GM23338 (cell line): ENCODE measurements around the gene FRMD4A. TPM values are rescaled to one million over a fixed set of nuclear protein-coding genes. Genes with fewer than 3 reads are reported as not detected.
"Not testable (repeated sequence)": the region's sequence is repeated elsewhere in the genome, so short reads cannot be mapped to it uniquely, and the experiment has no call there.

ENCODE experiments used
- ATAC-seq: fragments of 200-7000 bp; cut with Tn5 transposase; 3 replicates; pipeline ENCODE4 v1.9.1; 2020
- DNase-seq: peaks from one replicate; pipeline ENCODE4 v3.0.0-alpha.2; 2015; ENCODE audit warnings: low spot score
- H2AFZ ChIP-seq: fragments of 200-600 bp; sonication (generic); 2 replicates; pipeline ENCODE4 v1.8.0; 2016; ENCODE audit warnings: antibody characterized with exemption, mild to moderate bottlenecking, moderate library complexity
- H3F3A ChIP-seq: fragments of 200-600 bp; sonication (generic); replicated peaks from 2 replicates; pipeline ENCODE4 v1.8.0; 2017; ENCODE audit warnings: antibody characterized with exemption, mixed run types, low read depth
- H3K27ac ChIP-seq: fragments of 200-600 bp; sonication (generic); 2 replicates; pipeline ENCODE4 v1.6.1; 2016; ENCODE audit warnings: low read depth
- H3K27me3 ChIP-seq: fragments of 200-600 bp; sonication (generic); 2 replicates; pipeline ENCODE4 v1.8.0; 2016; ENCODE audit warnings: mild to moderate bottlenecking, mixed run types, moderate library complexity; ENCODE audit not compliant: insufficient read depth
- H3K36me3 ChIP-seq: fragments of 200-600 bp; sonication (generic); 2 replicates; pipeline ENCODE4 v1.8.0; 2016; ENCODE audit warnings: mild to moderate bottlenecking; ENCODE audit not compliant: insufficient read depth
- H3K4me1 ChIP-seq: fragments of 200-600 bp; sonication (generic); 2 replicates; pipeline ENCODE4 v1.8.0; 2016; ENCODE audit warnings: mild to moderate bottlenecking, moderate library complexity; ENCODE audit not compliant: insufficient read depth
- H3K4me2 ChIP-seq: fragments of 200-600 bp; sonication (generic); 2 replicates; pipeline ENCODE4 v1.7.1; 2017; ENCODE audit warnings: mixed run types
- H3K4me3 ChIP-seq: fragments of 200-600 bp; sonication (generic); 2 replicates; pipeline ENCODE4 v1.6.1; 2016; ENCODE audit warnings: mixed run types
- H3K79me2 ChIP-seq: fragments of 200-600 bp; sonication (generic); replicated peaks from 2 replicates; pipeline ENCODE4 v1.8.0; 2017; ENCODE audit warnings: mild to moderate bottlenecking; ENCODE audit not compliant: insufficient read depth
- H3K9me2 ChIP-seq: fragments of 200-600 bp; sonication (generic); 2 replicates; pipeline ENCODE4 v1.8.0; 2017; ENCODE audit not compliant: insufficient read depth
- H4K20me1 ChIP-seq: fragments of 200-600 bp; sonication (generic); replicated peaks from 2 replicates; pipeline ENCODE4 v1.8.0; 2017; ENCODE audit warnings: mild to moderate bottlenecking; ENCODE audit not compliant: insufficient read depth
- H3K27ac Mint-ChIP-seq: 2 replicates; pipeline ENCODE4 v1.8.0; 2020; ENCODE audit warnings: inconsistent platforms, mild to moderate bottlenecking, moderate library complexity, mixed read lengths
- H3K27me3 Mint-ChIP-seq: 3 replicates; pipeline ENCODE4 v1.8.0; 2022; ENCODE audit warnings: low read depth, mild to moderate bottlenecking, moderate library complexity, mixed read lengths, inconsistent platforms; ENCODE audit not compliant: insufficient read depth, poor library complexity
- H3K36me3 Mint-ChIP-seq: 3 replicates; pipeline ENCODE4 v1.8.0; 2021; ENCODE audit warnings: low read depth, mild to moderate bottlenecking, inconsistent platforms, moderate library complexity, mixed read lengths
- H3K4me1 Mint-ChIP-seq: 3 replicates; pipeline ENCODE4 v1.8.0; 2020; ENCODE audit warnings: mild to moderate bottlenecking, inconsistent platforms, mixed read lengths
- H3K4me3 Mint-ChIP-seq: 3 replicates; pipeline ENCODE4 v1.8.0; 2021; ENCODE audit warnings: moderate library complexity, mild to moderate bottlenecking, inconsistent platforms, mixed read lengths
- H3K9me3 Mint-ChIP-seq: 3 replicates; pipeline ENCODE4 v1.8.0; 2020; ENCODE audit warnings: moderate library complexity, mild to moderate bottlenecking, inconsistent platforms, mixed read lengths
- CREB1 ChIP-seq: fragments of 250-450 bp; sonication (Bioruptor Pico); IDR thresholded peaks from 2 replicates; pipeline ENCODE4 v1.5.0; 2020; ENCODE audit warnings: low read depth, mild to moderate bottlenecking, moderate library complexity
- CTCF ChIP-seq, 2 experiments: fragments of 200-600 bp in 1 of 2; sonication (generic) in 1 of 2; conservative IDR thresholded peaks; 2 replicates each; pipeline versions ENCODE4 v1.5.1 to v1.6.1; 2016 to 2017; ENCODE audit warnings: antibody characterized with exemption in 2 of 2, low read depth in 2 of 2, mild to moderate bottlenecking in 2 of 2, moderate library complexity in 1 of 2
- ETS1 ChIP-seq: IDR thresholded peaks from 2 replicates; pipeline ENCODE4 v1.6.1; 2016; ENCODE audit warnings: antibody characterized with exemption
- EZH2 ChIP-seq: fragments of 200-600 bp; sonication (generic); IDR thresholded peaks from one replicate; pipeline ENCODE4 v1.8.0; 2017; ENCODE audit warnings: antibody characterized with exemption, mild to moderate bottlenecking, low read depth; ENCODE audit not compliant: unreplicated experiment
- JUNB ChIP-seq: IDR thresholded peaks from one replicate; pipeline ENCODE4 v1.6.1; 2016; ENCODE audit warnings: antibody characterized with exemption; ENCODE audit not compliant: unreplicated experiment
- NANOG ChIP-seq: IDR thresholded peaks from 2 replicates; pipeline ENCODE4 v1.6.1; 2016; ENCODE audit warnings: antibody characterized with exemption, borderline replicate concordance
- REST ChIP-seq: IDR thresholded peaks from one replicate; pipeline ENCODE4 v1.6.1; 2018; ENCODE audit warnings: antibody characterized with exemption; ENCODE audit not compliant: unreplicated experiment
- STAT1 ChIP-seq: IDR thresholded peaks from one replicate; pipeline ENCODE4 v1.6.1; 2016; ENCODE audit warnings: antibody characterized with exemption; ENCODE audit not compliant: unreplicated experiment
- ZNF114 ChIP-seq: fragments of 250-450 bp; sonication (Bioruptor Pico); IDR thresholded peaks from 2 replicates; pipeline ENCODE4 v1.5.0; 2020; ENCODE audit warnings: mild to moderate bottlenecking, moderate library complexity
- polyA plus RNA-seq: library from polyadenylated mRNA; unstranded; fragments of >200 nt; fragmentation: Nextera tagmentation; extraction: Ambion mirVana; gene quantifications from 2 replicates; pipeline ENCODE4 v1.2.1, GENCODE V29; 2016
- total RNA-seq: library from RNA; depleted of rRNA; stranded (reverse); fragments of >200 nt; shearing (Covaris generic); gene quantifications from 2 replicates; pipeline ENCODE4 v1.2.3, GENCODE V29; 2014

Gene FRMD4A
- total and polyA plus RNA-seq, 2 experiments from 2014 or later, result 14.0 to 20.1 TPM

- no peak overlapping the region for H3K27ac Mint-ChIP-seq
- H3F3A ChIP-seq, result no peaks in the 10 kb centered on the region
- H3K4me3 ChIP-seq, result no peak overlapping the region
- H3K79me2 ChIP-seq, result no peaks in the 10 kb centered on the region
- TF ChIP-seq JUNB (no peak), STAT1 (no peak), ETS1 (no peak)
- H3K4me2 ChIP-seq, result no peak overlapping the region
- no peaks in the 10 kb centered on the region for H3K36me3 ChIP-seq
- H4K20me1 ChIP-seq, result no peaks in the 10 kb centered on the region
- H3K9me2 ChIP-seq, result no peaks in the 10 kb centered on the region
- H3K27ac ChIP-seq, result no peak overlapping the region
- no peaks in the 10 kb centered on the region for H3K27me3 Mint-ChIP-seq
- ATAC-seq (no peak), DNase-seq (no peak)
- H3K4me1 Mint-ChIP-seq, result peaks cover 1% of the 10 kb centered on the region; the same call in 1 of the 3 replicates
- no peaks in the 10 kb centered on the region for H3K9me3 Mint-ChIP-seq
- H3K36me3 Mint-ChIP-seq, result no peaks in the 10 kb centered on the region
- H3K4me3 Mint-ChIP-seq, result no peak overlapping the region
- H3K27me3 ChIP-seq, result no peaks in the 10 kb centered on the region
- H2AFZ ChIP-seq, result no peak overlapping the region
- no peaks in the 10 kb centered on the region for H3K4me1 ChIP-seq
Observed at GRCh38 chr10:13922586-13922985, 408.1 kb downstream of the FRMD4A start.

GRCh38 chr10:13921941-13922340 lies 408.8 kb downstream of the FRMD4A start:
- Histone ChIP-seq H2AFZ (no peak overlapping the region), H3F3A (no peaks in the 10 kb centered on the region), H4K20me1 (no peaks in the 10 kb centered on the region), H3K27me3 (no peaks in the 10 kb centered on the region), H3K9me2 (no peaks in the 10 kb centered on the region), H3K79me2 (no peaks in the 10 kb centered on the region), H3K4me3 (no peak overlapping the region), H3K4me1 (no peaks in the 10 kb centered on the region), H3K4me2 (no peak overlapping the region), H3K36me3 (no peaks in the 10 kb centered on the region), H3K27ac (no peak overlapping the region)
- DNase-seq, result no peak
- Mint-ChIP-seq H3K36me3 (no peaks in the 10 kb centered on the region), H3K27me3 (no peaks in the 10 kb centered on the region), H3K27ac (no peak overlapping the region), H3K9me3 (no peaks in the 10 kb centered on the region), H3K4me3 (no peak overlapping the region), H3K4me1 (no peaks in the 10 kb centered on the region; the same call in 2 of the 3 replicates)
- TF ChIP-seq CTCF (conservative IDR thresholded peaks at IDR 0.05; ENCODE audit: low read depth in 2 of 2) (no peak), CREB1 (CRISPR knock-in tag) (no peak), NANOG (no peak), REST (no peak), STAT1 (no peak), JUNB (no peak), EZH2 (no peak), ZNF114 (CRISPR knock-in tag) (no peak)
- no peak for ATAC-seq

- H4K20me1 ChIP-seq, H2AFZ ChIP-seq, H3K36me3 ChIP-seq, H3K9me3 Mint-ChIP-seq, H3K27ac ChIP-seq, H3K4me3 Mint-ChIP-seq, H3F3A ChIP-seq, H3K9me2 ChIP-seq, H3K4me1 ChIP-seq, H3K4me3 ChIP-seq, H3K36me3 Mint-ChIP-seq, H3K27ac Mint-ChIP-seq, H3K27me3 ChIP-seq, H3K27me3 Mint-ChIP-seq, ATAC-seq, H3K79me2 ChIP-seq, DNase-seq, H3K4me2 ChIP-seq, H3K4me1 Mint-ChIP-seq: not testable (repeated sequence)
Observed at GRCh38 chr10:13921131-13921530, 409.6 kb downstream of the FRMD4A start.
